Spleen (tissue), 11 donors: ENCODE measurements around the gene AK8. TPM values are rescaled to one million over a fixed set of nuclear protein-coding genes. Genes with fewer than 3 reads are reported as not detected.

ENCODE experiments used
- DNase-seq: peaks from one replicate; pipeline ENCODE4 v3.0.0-alpha.2; 2020
- H3K27ac ChIP-seq, 8 donors: fragments of 200-600 bp; sonication (generic) in 7 of 8; 1 replicate in 4 of 8; 2 replicates in 4 of 8; pipeline versions ENCODE4 v1.5.0 to v1.8.0; 2016 to 2021; ENCODE audit warnings: inconsistent platforms in 4 of 8, mild to moderate bottlenecking in 4 of 8, moderate library complexity in 1 of 8
- H3K27me3 ChIP-seq, 7 donors: fragments of 200-600 bp; sonication (generic) in 6 of 7; replicated peaks in 1 of 7; 1 replicate in 4 of 7; 2 replicates in 3 of 7; pipeline versions ENCODE4 v1.5.0 to v1.8.0; 2016 to 2021; ENCODE audit warnings: inconsistent platforms in 3 of 7, mild to moderate bottlenecking in 1 of 7
- H3K36me3 ChIP-seq, 6 donors: fragments of 200-600 bp; sonication (generic) in 5 of 6; 1 replicate in 4 of 6; 2 replicates in 2 of 6; pipeline versions ENCODE4 v1.5.0 to v1.8.0; 2016 to 2021; ENCODE audit warnings: inconsistent platforms in 2 of 6
- H3K4me1 ChIP-seq, 6 donors: fragments of 200-600 bp; sonication (generic) in 5 of 6; 1 replicate in 3 of 6; 2 replicates in 3 of 6; pipeline versions ENCODE4 v1.5.0 to v1.8.0; 2016 to 2021; ENCODE audit warnings: inconsistent platforms in 3 of 6
- H3K4me3 ChIP-seq, 8 donors: fragments of 200-600 bp; sonication (generic) in 7 of 8; 1 replicate in 4 of 8; 2 replicates in 4 of 8; pipeline versions ENCODE4 v1.5.0 to v1.8.0; 2016 to 2021; ENCODE audit warnings: inconsistent platforms in 4 of 8, mild to moderate bottlenecking in 4 of 8, moderate library complexity in 2 of 8
- H3K9me3 ChIP-seq, 8 donors: fragments of 200-600 bp; sonication (generic) in 7 of 8; 1 replicate in 4 of 8; 2 replicates in 4 of 8; pipeline versions ENCODE4 v1.5.0 to v1.8.0; 2016 to 2021; ENCODE audit warnings: inconsistent platforms in 4 of 8
- CTCF ChIP-seq, 11 experiments: fragments of 200-600 bp in 7 of 11; fragments of 450-650 bp in 4 of 11; sonication (generic) in 4 of 11; IDR thresholded peaks in 8 of 11; conservative IDR thresholded peaks in 3 of 11; 1 replicate in 7 of 11; 2 replicates in 4 of 11; pipeline versions ENCODE4 v1.4.0 to v1.8.0; 2016 to 2021; ENCODE audit warnings: antibody characterized with exemption in 11 of 11, inconsistent platforms in 4 of 11, mild to moderate bottlenecking in 1 of 11
- POLR2A ChIP-seq, 3 donors: fragments of 450-650 bp; IDR thresholded peaks; one replicate each; pipeline ENCODE4 v1.5.1; 2017; ENCODE audit warnings: antibody characterized with exemption in 3 of 3, mild to moderate bottlenecking in 1 of 3
- POLR2AphosphoS5 ChIP-seq, 3 donors: sonication (generic); formaldehyde crosslinking; IDR thresholded peaks; one replicate each; pipeline ENCODE4 v1.5.1; 2017; ENCODE audit warnings: antibody characterized with exemption in 3 of 3
- WGBS, 5 donors: extraction: QIAGEN DNeasy Blood & Tissue Kit in 3 of 5; methylation state at CpG; one replicate each; pipeline versions ENCODE4 v1.1.5 to v1.1.7; 2013 to 2018; 5-methylcytosine and 5-hydroxymethylcytosine counted together
- intact Hi-C: fragments of 100-400 bp; cut with DNase I; formaldehyde crosslinking; loops from one replicate; pipeline ENCODE4 v1.15.0; 2023; ENCODE audit warnings: low total_unique reads
- polyA plus RNA-seq, 3 donors: library from polyadenylated mRNA; stranded (reverse); fragments of 200-250 nt; gene quantifications; one replicate each; pipeline ENCODE4 v1.2.1, GENCODE V29; 2013
- total RNA-seq, 7 donors: library from RNA; depleted of rRNA in 3 of 7; stranded (reverse); fragments of >200 nt in 3 of 7; fragmentation: NEBNext Ultra II Directional in 4 of 7; extraction: Animal tissue kit (Norgen Biotek cat#: 25700) in 4 of 7; gene quantifications; one replicate each; pipeline versions ENCODE4 v1.1.0 to v1.2.1, GENCODE V29; 2016 to 2021
- donor health status: healthy with polysubstance abuse.
- donor health status: DM: no; HTN: no; CAD: no; lungs with moderate emphysema.
- donor health status: DM: no; HTN: no; CAD: no.
- donor health status: Bipolar disorder and iron deficiency.
- donor health status: healthy.
- donor health status: DM: no; HTN: no; CAD: no.
- donor health status: DM: yes; HTN: yes; CAD: no.

Gene AK8
- total and polyA plus RNA-seq, 10 donors, result 0.22 to 1.8 (median 0.93) TPM

GRCh38 chr9:132810314-132810713 is 67.8 kb downstream of the AK8 start:
- intact Hi-C loops, result no loop called here
- Histone ChIP-seq H3K4me1 (peaks cover 0 to 5% (median 0%) of the 10 kb centered on the region in 6 donors), H3K4me3 (no peak overlapping the region), H3K36me3 (no peaks in the 10 kb centered on the region), H3K27me3 (peaks cover 0 to 35% (median 0%) of the 10 kb centered on the region in 7 donors), H3K9me3 (no peaks in the 10 kb centered on the region), H3K27ac (no peak overlapping the region)
- no peak for TF ChIP-seq POLR2AphosphoS5 (IDR thresholded peaks at IDR 0.05)
- TF ChIP-seq CTCF (IDR thresholded peaks at IDR 0.05 in 8 of 11, conservative IDR thresholded peaks at IDR 0.05 in 3 of 11), result no peak
- no peak for TF ChIP-seq POLR2A (IDR thresholded peaks at IDR 0.05)
- DNase-seq, result no peak
- 51 to 61% (median 53%) methylated on average over 11 of the region's 11 CpGs for WGBS, 5 donors

- 26 to 43% (median 33%) methylated on average over 11 of the region's 11 CpGs for WGBS, 5 donors
- DNase-seq, result no peak
- no peaks in the 10 kb centered on the region for H3K36me3 ChIP-seq
These were observed 68.3 kb downstream of the AK8 start for GRCh38 chr9:132809677-132810271.

GRCh38 chr9:132808645-132809044 is 69.4 kb downstream of the AK8 start:
- Histone ChIP-seq H3K4me3 (no peak overlapping the region), H3K27me3 (peaks cover 0 to 44% (median 0%) of the 10 kb centered on the region in 7 donors), H3K4me1 (peaks cover 0 to 10% (median 0%) of the 10 kb centered on the region in 6 donors), H3K9me3 (no peaks in the 10 kb centered on the region), H3K27ac (no peak overlapping the region), H3K36me3 (no peaks in the 10 kb centered on the region)
- no peak for DNase-seq
- no peak for TF ChIP-seq POLR2AphosphoS5 (IDR thresholded peaks at IDR 0.05)
- intact Hi-C loops, result loop anchor here (10.0 kb wide), 1 partner anchor 114 kb away; no protein-coding TSS in a partner anchor
- 83 to 88% (median 86%) methylated on average over 6 of the region's 6 CpGs for WGBS, 5 donors

More at GRCh38 chr9:132809677-132810271, 68.3 kb downstream of the AK8 start:
- TF ChIP-seq CTCF (IDR thresholded peaks at IDR 0.05 in 8 of 11, conservative IDR thresholded peaks at IDR 0.05 in 3 of 11), result no peak
- no peak for TF ChIP-seq POLR2AphosphoS5 (IDR thresholded peaks at IDR 0.05)
- no peak for TF ChIP-seq POLR2A (IDR thresholded peaks at IDR 0.05)
- Histone ChIP-seq H3K27me3 (peaks cover 0 to 35% (median 0%) of the 10 kb centered on the region in 7 donors), H3K27ac (no peak overlapping the region), H3K4me3 (no peak overlapping the region), H3K9me3 (no peaks in the 10 kb centered on the region), H3K4me1 (peaks cover 0 to 5% (median 0%) of the 10 kb centered on the region in 6 donors)
- intact Hi-C loops, result loop anchor here (10.0 kb wide), 1 partner anchor 115 kb away; no protein-coding TSS in a partner anchor

- intact Hi-C loops, result loop anchor here (10.0 kb wide), 1 partner anchor 112 kb away; no protein-coding TSS in a partner anchor
- no peak overlapping the region for H3K27ac ChIP-seq
- no peak overlapping the region for H3K4me3 ChIP-seq
- H3K27me3 ChIP-seq, result peaks cover 0 to 52% (median 0%) of the 10 kb centered on the region in 7 donors
- H3K36me3 ChIP-seq, result no peaks in the 10 kb centered on the region
- WGBS, 5 donors, result 75 to 81% (median 79%) methylated on average over 12 to 13 of the region's 13 CpGs
- H3K4me1 ChIP-seq, result peaks cover 0 to 10% (median 0%) of the 10 kb centered on the region in 6 donors
- TF ChIP-seq POLR2A (IDR thresholded peaks at IDR 0.05), result no peak
- no peaks in the 10 kb centered on the region for H3K9me3 ChIP-seq
- no peak for DNase-seq
These were observed 71.2 kb downstream of the AK8 start for GRCh38 chr9:132806723-132807421.

- Histone ChIP-seq H3K9me3 (no peaks in the 10 kb centered on the region), H3K27me3 (peaks cover 0 to 54% (median 0%) of the 10 kb centered on the region in 7 donors), H3K4me3 (no peak overlapping the region), H3K27ac (no peak overlapping the region), H3K4me1 (peaks cover 0 to 10% (median 0%) of the 10 kb centered on the region in 6 donors), H3K36me3 (no peaks in the 10 kb centered on the region)
- TF ChIP-seq POLR2A (IDR thresholded peaks at IDR 0.05) (no peak), CTCF (IDR thresholded peaks at IDR 0.05 in 8 of 11, conservative IDR thresholded peaks at IDR 0.05 in 3 of 11) (no peak), POLR2AphosphoS5 (IDR thresholded peaks at IDR 0.05) (no peak)
- 59 to 76% (median 73%) methylated on average over 9 of the region's 9 CpGs for WGBS, 5 donors
- intact Hi-C loops, result loop anchor here (10.0 kb wide), 1 partner anchor 112 kb away; no protein-coding TSS in a partner anchor
- no peak for DNase-seq
These were observed 71.8 kb downstream of the AK8 start for GRCh38 chr9:132806306-132806705.
